ENCODE results near the gene TASP1. TPM values are rescaled to one million over a fixed set of nuclear protein-coding genes. Genes with fewer than 3 reads are reported as not detected.
A peak's percentile ranks its signal among the peaks of the same experiment; 100 is the strongest.
"Not testable (repeated sequence)": the region's sequence is repeated elsewhere in the genome, so short reads cannot be mapped to it uniquely, and the experiment has no call there.

Gene TASP1
- total and polyA plus RNA-seq, 4 experiments from 2014 or later: 15.1 to 18.2 (median 16.1) TPM

GRCh38 chr20:13610184-13610583 lies 28.5 kb downstream of the TASP1 start:
- no peak overlapping the region for H3K27ac Mint-ChIP-seq
- H3K27me3 Mint-ChIP-seq: no peaks in the 10 kb centered on the region
- Histone ChIP-seq H3K4me1 (ENCODE audit: insufficient read depth, low read length) (no peaks in the 10 kb centered on the region), H3K36me3 (ENCODE audit: insufficient read depth, low read length) (no peaks in the 10 kb centered on the region), H3K9me3 (ENCODE audit: control insufficient read depth in 1 of 2, low read length in 2 of 2) (no peaks in the 10 kb centered on the region), H3K27me3 (ENCODE audit: insufficient read depth, low read length) (no peaks in the 10 kb centered on the region), H3K4me3 (ENCODE audit: low read length in 2 of 2) (no peak overlapping the region), H3K27ac (ENCODE audit: low read depth, low read length) (no peak overlapping the region)
- peaks cover 16 to 43% of the 10 kb centered on the region in 2 donors for H3K36me3 Mint-ChIP-seq
- no peaks in the 10 kb centered on the region for H3K9me3 Mint-ChIP-seq
- no peak for DNase-seq
- no peak overlapping the region for H3K4me3 Mint-ChIP-seq
- POLR2A ChIA-PET (ENCODE audit: partially characterized antibody): no interaction called here
- intact Hi-C loops (cut with micrococcal nuclease): no loop called here
- CTCF ChIA-PET (ENCODE audit: partially characterized antibody): interaction anchor here (0.9 kb wide), 1 partner anchor 165 kb away, joined by 3 read pairs; no protein-coding TSS in a partner anchor
- peaks cover 0 to 11% (median 3%) of the 10 kb centered on the region in 4 donors for H3K4me1 Mint-ChIP-seq

- H3K27ac Mint-ChIP-seq: no peak overlapping the region
- CTCF ChIA-PET (ENCODE audit: partially characterized antibody): no interaction called here
- intact Hi-C loops (cut with micrococcal nuclease): no loop called here
- H3K36me3 ChIP-seq (ENCODE audit: insufficient read depth, low read length): no peaks in the 10 kb centered on the region
- H3K36me3 Mint-ChIP-seq: peaks cover 23 to 52% of the 10 kb centered on the region in 2 donors
- H3K9me3 ChIP-seq (ENCODE audit: control insufficient read depth in 1 of 2, low read length in 2 of 2): no peaks in the 10 kb centered on the region
- H3K27me3 Mint-ChIP-seq: no peaks in the 10 kb centered on the region
- no peak overlapping the region for H3K27ac ChIP-seq (ENCODE audit: low read depth, low read length)
- H3K27me3 ChIP-seq (ENCODE audit: insufficient read depth, low read length): no peaks in the 10 kb centered on the region
- POLR2A ChIA-PET (ENCODE audit: partially characterized antibody): no interaction called here
- no peak for DNase-seq
- peaks cover 0 to 1% (median 0%) of the 10 kb centered on the region in 8 donors for H3K9me3 Mint-ChIP-seq
- H3K4me3 Mint-ChIP-seq: no peak overlapping the region
- H3K4me3 ChIP-seq (ENCODE audit: low read length in 2 of 2): no peak overlapping the region
- H3K4me1 Mint-ChIP-seq: peaks cover 0 to 11% (median 3%) of the 10 kb centered on the region in 4 donors
- H3K4me1 ChIP-seq (ENCODE audit: insufficient read depth, low read length): no peaks in the 10 kb centered on the region
Observed at GRCh38 chr20:13608066-13608465, 30.7 kb downstream of the TASP1 start.

- H3K27ac Mint-ChIP-seq; POLR2A ChIA-PET (ENCODE audit: partially characterized antibody); H3K27me3 ChIP-seq (ENCODE audit: insufficient read depth, low read length); intact Hi-C loops (cut with micrococcal nuclease); H3K4me1 ChIP-seq (ENCODE audit: insufficient read depth, low read length); H3K27ac ChIP-seq (ENCODE audit: low read depth, low read length); H3K4me3 ChIP-seq (ENCODE audit: low read length in 2 of 2); H3K9me3 ChIP-seq (ENCODE audit: control insufficient read depth in 1 of 2, low read length in 2 of 2); H3K36me3 ChIP-seq (ENCODE audit: insufficient read depth, low read length); H3K4me3 Mint-ChIP-seq; H3K27me3 Mint-ChIP-seq; DNase-seq: not testable (repeated sequence)
- CTCF ChIA-PET (ENCODE audit: partially characterized antibody): interaction anchor here (0.7 kb wide), 1 partner anchor 11 kb away, joined by 3 read pairs; no protein-coding TSS in a partner anchor
- Mint-ChIP-seq H3K36me3 (peaks cover 22 to 30% of the 10 kb centered on the region in 2 donors), H3K9me3 (peaks cover 0 to 10% (median 0%) of the 10 kb centered on the region in 8 donors), H3K4me1 (peaks cover 13 to 37% (median 20%) of the 10 kb centered on the region in 4 donors)
Observed at GRCh38 chr20:13593423-13593822, 45.3 kb downstream of the TASP1 start.

GRCh38 chr20:13588049-13588448 lies 50.7 kb downstream of the TASP1 start:
- H3K27ac Mint-ChIP-seq: peak overlapping the region in 2 of 7 donors; percentile 75 to 85
- H3K27me3 ChIP-seq (ENCODE audit: insufficient read depth, low read length): no peaks in the 10 kb centered on the region
- intact Hi-C loops (cut with micrococcal nuclease): no loop called here
- peaks cover 0 to 29% (median 10%) of the 10 kb centered on the region in 8 donors for H3K9me3 Mint-ChIP-seq
- H3K9me3 ChIP-seq (ENCODE audit: control insufficient read depth in 1 of 2, low read length in 2 of 2): no peaks in the 10 kb centered on the region
- no peak overlapping the region for H3K4me3 Mint-ChIP-seq
- H3K4me1 Mint-ChIP-seq: peaks cover 0 to 10% (median 4%) of the 10 kb centered on the region in 4 donors
- DNase-seq: no peak
- H3K27ac ChIP-seq (ENCODE audit: low read depth, low read length): no peak overlapping the region
- peaks cover 31 to 57% of the 10 kb centered on the region in 2 donors for H3K36me3 Mint-ChIP-seq
- no peak overlapping the region for H3K4me3 ChIP-seq (ENCODE audit: low read length in 2 of 2)
- ChIA-PET POLR2A (ENCODE audit: partially characterized antibody) (no interaction called here), CTCF (ENCODE audit: partially characterized antibody) (no interaction called here)
- no peaks in the 10 kb centered on the region for H3K4me1 ChIP-seq (ENCODE audit: insufficient read depth, low read length)
- no peaks in the 10 kb centered on the region for H3K27me3 Mint-ChIP-seq
- no peaks in the 10 kb centered on the region for H3K36me3 ChIP-seq (ENCODE audit: insufficient read depth, low read length)

- Mint-ChIP-seq H3K27me3 (no peaks in the 10 kb centered on the region), H3K36me3 (peaks cover 32 to 56% of the 10 kb centered on the region in 2 donors), H3K4me3 (no peak overlapping the region), H3K9me3 (peaks cover 0 to 29% (median 10%) of the 10 kb centered on the region in 8 donors), H3K4me1 (peaks cover 0 to 5% (median 4%) of the 10 kb centered on the region in 4 donors), H3K27ac (no peak overlapping the region)
- H3K27ac ChIP-seq (ENCODE audit: low read depth, low read length): no peak overlapping the region
- H3K9me3 ChIP-seq (ENCODE audit: control insufficient read depth in 1 of 2, low read length in 2 of 2): no peaks in the 10 kb centered on the region
- H3K27me3 ChIP-seq (ENCODE audit: insufficient read depth, low read length): no peaks in the 10 kb centered on the region
- H3K4me3 ChIP-seq (ENCODE audit: low read length in 2 of 2): no peak overlapping the region
- intact Hi-C loops (cut with micrococcal nuclease): no loop called here
- ChIA-PET POLR2A (ENCODE audit: partially characterized antibody) (no interaction called here), CTCF (ENCODE audit: partially characterized antibody) (no interaction called here)
- H3K4me1 ChIP-seq (ENCODE audit: insufficient read depth, low read length): no peaks in the 10 kb centered on the region
- DNase-seq: no peak
- no peaks in the 10 kb centered on the region for H3K36me3 ChIP-seq (ENCODE audit: insufficient read depth, low read length)
Observed at GRCh38 chr20:13587370-13587769, 51.4 kb downstream of the TASP1 start.

- H3K27ac ChIP-seq (ENCODE audit: low read depth, low read length): no peak overlapping the region
- no peaks in the 10 kb centered on the region for H3K36me3 ChIP-seq (ENCODE audit: insufficient read depth, low read length)
- no peak overlapping the region for H3K27ac Mint-ChIP-seq
- H3K4me3 Mint-ChIP-seq: no peak overlapping the region
- DNase-seq: no peak
- intact Hi-C loops (cut with micrococcal nuclease): no loop called here
- ChIA-PET POLR2A (ENCODE audit: partially characterized antibody) (no interaction called here), CTCF (ENCODE audit: partially characterized antibody) (interaction anchor here (0.7 kb wide), 1 partner anchor 12 kb away, joined by 3 read pairs; no protein-coding TSS in a partner anchor)
- H3K27me3 ChIP-seq (ENCODE audit: insufficient read depth, low read length): no peaks in the 10 kb centered on the region
- H3K4me3 ChIP-seq (ENCODE audit: low read length in 2 of 2): no peak overlapping the region
- H3K36me3 Mint-ChIP-seq: peaks cover 38 to 65% of the 10 kb centered on the region in 2 donors
- no peaks in the 10 kb centered on the region for H3K9me3 ChIP-seq (ENCODE audit: control insufficient read depth in 1 of 2, low read length in 2 of 2)
- no peaks in the 10 kb centered on the region for H3K4me1 ChIP-seq (ENCODE audit: insufficient read depth, low read length)
- H3K4me1 Mint-ChIP-seq: peaks cover 0 to 5% (median 3%) of the 10 kb centered on the region in 4 donors
- H3K9me3 Mint-ChIP-seq: peaks cover 0 to 29% (median 10%) of the 10 kb centered on the region in 8 donors
- H3K27me3 Mint-ChIP-seq: no peaks in the 10 kb centered on the region
Observed at GRCh38 chr20:13586133-13586532, 52.6 kb downstream of the TASP1 start.

GRCh38 chr20:13581451-13581850 lies 57.3 kb downstream of the TASP1 start:
- Histone ChIP-seq H3K27ac (ENCODE audit: low read depth, low read length) (no peak overlapping the region), H3K36me3 (ENCODE audit: insufficient read depth, low read length) (no peaks in the 10 kb centered on the region), H3K27me3 (ENCODE audit: insufficient read depth, low read length) (no peaks in the 10 kb centered on the region), H3K4me3 (ENCODE audit: low read length in 2 of 2) (no peak overlapping the region), H3K4me1 (ENCODE audit: insufficient read depth, low read length) (no peaks in the 10 kb centered on the region), H3K9me3 (ENCODE audit: control insufficient read depth in 1 of 2, low read length in 2 of 2) (no peaks in the 10 kb centered on the region)
- DNase-seq: no peak
- Mint-ChIP-seq H3K9me3 (peaks cover 0 to 17% (median 7%) of the 10 kb centered on the region in 8 donors), H3K36me3 (peaks cover 53 to 74% of the 10 kb centered on the region in 2 donors), H3K4me3 (no peak overlapping the region), H3K27me3 (no peaks in the 10 kb centered on the region), H3K4me1 (no peaks in the 10 kb centered on the region), H3K27ac (no peak overlapping the region)
- POLR2A ChIA-PET (ENCODE audit: partially characterized antibody): interaction anchor here (0.6 kb wide), 1 partner anchor 213 kb away, joined by 4 read pairs; no protein-coding TSS in a partner anchor
- CTCF ChIA-PET (ENCODE audit: partially characterized antibody): no interaction called here
- intact Hi-C loops (cut with micrococcal nuclease): no loop called here

Data from CD4-positive, alpha-beta memory T cell (primary cell).